ENCODE measurements around the gene TCTN1.
A peak's percentile ranks its signal among the peaks of the same experiment; 100 is the strongest.
"Not testable (repeated sequence)": the region's sequence is repeated elsewhere in the genome, so short reads cannot be mapped to it uniquely, and the experiment has no call there.

TCTN1 gene

DNA sequence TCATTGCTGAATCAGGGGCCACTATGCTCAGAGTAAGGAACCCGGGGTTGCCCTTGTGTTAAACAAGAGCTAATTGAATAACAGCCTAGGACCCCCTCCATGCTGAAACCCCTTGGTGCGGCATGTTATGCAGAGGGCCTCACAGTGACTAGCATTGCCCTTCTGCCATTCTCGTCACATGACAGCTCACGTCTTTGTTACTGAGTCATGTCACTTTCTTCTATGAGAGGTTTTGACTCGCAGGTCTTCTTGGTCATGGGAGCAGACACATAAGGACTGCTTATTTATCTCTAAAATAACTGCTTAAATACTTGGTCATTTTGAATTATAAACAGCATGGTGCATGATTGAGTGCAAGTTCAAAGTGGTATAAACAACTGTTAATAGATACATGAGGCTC, 24.9 kb downstream of the TCTN1 start:
- no peak for DNase-seq (ENCODE audit: low read depth)

DNA sequence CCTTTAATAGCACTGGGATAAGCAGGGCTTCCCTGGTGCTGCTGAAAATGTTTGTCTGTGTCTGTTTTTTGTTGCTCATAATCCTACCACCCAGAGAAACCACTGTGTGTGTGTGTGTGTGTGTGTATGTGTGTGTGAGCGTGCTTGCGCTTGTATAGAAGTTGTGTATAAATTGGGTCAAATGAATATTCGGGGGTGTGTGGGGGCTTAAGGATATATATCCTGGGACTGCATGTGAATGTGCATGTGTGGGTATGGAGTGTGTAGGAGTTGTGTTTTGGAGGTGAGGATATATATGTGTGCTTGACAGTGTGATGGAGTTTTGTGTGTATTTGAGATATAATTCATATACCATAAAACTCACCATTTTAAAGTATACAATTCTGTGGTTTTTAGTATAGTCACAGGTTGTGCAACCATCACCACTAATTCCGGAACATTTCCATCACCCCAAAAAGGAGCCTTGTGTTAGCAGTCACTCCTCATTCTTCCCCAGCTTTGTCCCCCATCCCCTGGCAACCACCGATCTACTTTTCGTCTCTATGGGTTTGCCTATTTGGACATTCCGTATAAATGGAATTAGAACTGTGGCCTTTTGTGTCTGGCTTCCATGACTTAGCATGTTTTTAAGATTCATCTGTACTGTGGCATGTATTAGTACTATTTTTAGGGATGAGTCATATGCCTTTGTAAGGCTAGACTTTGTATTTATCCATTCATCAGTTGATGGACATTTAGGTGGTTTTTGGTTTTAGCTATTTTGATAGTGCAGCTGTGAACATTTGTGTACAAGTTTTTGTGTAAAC, 25.6 kb downstream of the TCTN1 start:
- DNase-seq (ENCODE audit: low read depth), result peak; percentile 20

DNA sequence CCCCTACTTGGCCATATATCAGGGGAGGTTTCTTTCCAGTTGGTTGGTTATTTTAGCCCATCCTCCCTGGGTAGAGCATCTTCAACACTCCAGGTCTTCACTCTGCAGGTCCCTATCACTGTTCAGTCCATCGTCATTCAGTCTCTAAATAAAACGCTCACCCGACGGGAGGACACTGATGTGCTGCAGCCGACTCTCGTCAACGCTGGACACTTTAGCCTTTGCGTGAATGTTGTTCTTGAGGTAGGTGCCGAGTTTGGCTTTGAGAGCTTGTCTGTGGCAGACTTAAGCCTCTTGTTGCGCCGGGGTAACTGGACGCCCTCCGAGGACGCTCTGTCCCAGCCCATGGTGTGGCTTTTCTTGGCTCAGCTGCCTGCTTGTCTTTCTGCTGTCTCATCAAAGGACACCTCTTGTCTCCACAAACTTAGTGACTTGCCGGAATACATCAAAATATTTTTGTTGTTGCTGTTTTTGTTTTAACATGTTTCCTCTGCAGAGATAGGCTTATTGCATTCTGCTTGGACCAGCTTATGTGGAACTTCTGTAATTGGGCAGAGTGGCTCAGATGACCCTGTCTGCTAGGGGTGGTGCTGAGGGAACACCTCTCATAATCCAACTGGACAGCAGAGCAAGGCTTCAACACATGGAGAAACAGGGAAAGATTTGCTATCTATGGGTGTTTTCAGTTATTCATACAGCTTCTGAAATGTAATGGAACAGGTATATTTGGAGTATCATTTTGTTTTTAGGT, 26.5 kb downstream of the TCTN1 start:
- DNase-seq (ENCODE audit: low read depth), result no peak

DNA sequence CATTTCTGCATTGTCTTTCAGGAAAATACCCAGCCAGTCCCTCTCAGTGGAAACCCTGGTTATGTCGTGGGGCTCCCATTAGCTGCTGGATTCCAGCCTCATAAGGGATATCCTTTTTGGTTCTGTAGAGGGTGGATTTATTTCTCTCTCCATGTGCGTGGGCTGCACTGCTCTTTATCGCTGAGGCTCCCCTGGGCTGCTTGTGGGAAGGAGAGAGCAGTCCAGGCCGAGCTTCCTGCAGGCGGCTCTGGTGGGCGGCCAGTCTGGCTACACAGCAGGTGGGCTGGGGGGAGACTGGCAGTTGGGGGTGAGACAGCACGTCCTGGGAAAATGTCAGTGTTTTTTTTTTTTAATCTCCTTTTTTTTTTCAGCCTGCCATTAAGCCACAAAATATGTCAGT, 27.6 kb downstream of the TCTN1 start:
- no peak for DNase-seq (ENCODE audit: low read depth)

DNA sequence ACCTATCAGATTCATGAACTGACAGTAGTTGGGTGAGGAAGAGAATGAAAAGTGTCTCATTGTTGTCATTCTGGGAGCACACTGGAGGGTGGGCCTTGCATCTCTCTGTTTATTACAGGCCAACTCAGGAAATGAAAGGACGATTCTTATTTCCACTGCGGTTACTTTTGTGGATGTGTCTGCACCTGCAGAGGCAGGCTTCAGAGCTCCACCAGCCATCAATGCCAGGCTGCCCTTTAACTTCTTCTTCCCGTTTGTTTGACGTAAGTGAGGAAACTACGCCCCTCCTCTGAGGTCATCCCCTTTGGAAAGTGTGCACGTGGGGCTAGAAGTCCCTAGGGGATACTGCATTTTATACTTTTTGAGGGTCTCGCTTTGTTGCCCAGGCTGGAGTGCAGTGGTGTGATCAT, 33.7 kb downstream of the TCTN1 start:
- no peak for DNase-seq (ENCODE audit: low read depth)

DNA sequence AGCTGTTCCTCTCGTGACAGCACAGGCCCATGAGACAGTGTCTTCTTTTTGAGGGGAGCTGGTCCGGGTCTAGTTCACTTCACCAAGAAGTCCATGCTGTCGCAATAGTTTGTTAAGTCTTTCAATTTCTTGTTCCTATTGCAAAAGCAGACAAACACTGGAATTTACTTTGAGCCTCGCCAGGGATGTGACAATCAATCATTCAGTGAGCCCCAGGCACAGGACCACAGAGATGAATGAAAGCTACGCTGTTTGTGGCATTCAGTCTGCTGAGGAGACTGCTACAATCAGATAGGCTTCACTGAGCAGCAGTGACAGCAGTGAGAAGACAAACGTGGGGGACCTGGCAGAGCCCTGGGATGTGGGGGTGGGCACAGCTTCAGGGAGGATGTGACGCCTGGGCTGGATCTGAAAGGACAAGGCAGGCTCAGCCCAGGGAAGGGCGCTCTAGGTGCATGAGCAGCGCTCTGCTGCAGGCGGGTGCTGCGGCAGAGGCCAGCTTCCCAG, 35.5 kb downstream of the TCTN1 start:
- DNase-seq (ENCODE audit: low read depth), result no peak

DNA sequence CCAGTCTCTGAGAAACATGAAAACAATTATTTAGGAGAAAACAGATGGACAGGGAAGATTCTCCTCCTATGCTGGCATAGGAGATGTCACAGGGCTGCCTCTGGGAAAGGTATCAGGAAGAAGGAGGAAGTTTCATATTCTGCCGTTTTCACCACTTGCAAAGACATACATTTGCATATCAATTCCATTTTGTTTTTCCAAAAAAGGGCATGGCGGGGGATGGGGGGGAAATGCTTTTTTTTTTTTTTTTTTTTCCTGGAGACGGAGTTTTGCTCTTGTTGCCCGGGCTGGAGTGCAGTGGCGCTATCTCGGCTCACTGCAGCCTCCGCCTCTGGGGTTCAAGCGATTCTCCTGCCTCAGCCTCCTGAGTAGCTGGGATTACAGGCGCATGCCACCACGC, 40.3 kb downstream of the TCTN1 start:
- not testable (repeated sequence) for DNase-seq (ENCODE audit: low read depth)

DNA sequence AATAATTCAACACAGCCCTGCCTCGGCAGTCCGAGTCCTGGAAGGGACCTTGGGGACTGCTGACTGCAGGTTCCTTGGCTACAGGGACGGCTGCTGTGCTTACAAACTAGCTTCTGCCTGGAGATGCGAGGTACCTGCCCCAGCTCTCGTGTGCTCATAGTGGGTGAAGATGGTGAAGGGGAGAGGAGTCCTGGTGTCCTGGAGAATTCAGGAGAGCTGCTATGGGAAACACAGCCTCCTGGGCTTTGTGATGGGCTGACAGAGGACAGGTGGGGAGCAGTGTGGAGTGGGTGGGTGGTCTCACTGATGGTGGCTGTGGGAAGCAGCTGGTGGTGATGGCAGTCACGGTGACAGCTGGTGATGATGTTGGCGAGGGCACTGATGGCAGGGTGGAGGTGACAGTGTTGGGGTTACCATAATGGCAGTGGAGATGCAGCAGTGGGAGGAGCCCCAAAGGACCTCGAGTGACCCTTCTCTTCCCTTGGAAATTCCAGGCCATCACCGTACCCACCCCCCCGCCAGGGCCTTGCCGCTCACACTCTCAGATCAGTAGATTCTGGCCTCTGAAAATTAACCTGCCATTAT, 42.2 kb downstream of the TCTN1 start:
- no peak for DNase-seq (ENCODE audit: low read depth)

DNA sequence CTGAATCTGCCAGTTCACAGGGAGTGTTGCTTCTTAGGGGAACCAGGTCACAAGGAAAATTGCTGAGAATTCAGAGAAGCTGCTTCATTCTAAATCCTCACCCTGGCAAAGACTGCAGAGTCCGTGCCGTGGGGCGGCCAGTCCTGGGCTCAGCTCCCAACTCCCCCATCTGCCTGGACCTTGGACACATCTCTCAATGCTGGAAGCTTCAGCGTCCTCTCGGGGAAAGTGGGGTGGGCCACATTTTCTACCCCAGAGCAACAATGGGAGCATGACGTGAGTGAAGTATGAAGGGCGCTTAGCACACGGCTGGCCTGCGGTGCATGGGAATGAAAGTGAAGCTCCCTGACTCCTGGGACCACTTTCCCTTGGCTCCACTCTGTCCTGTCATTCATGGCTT, 43.8 kb downstream of the TCTN1 start:
- no peak for DNase-seq (ENCODE audit: low read depth)

DNA sequence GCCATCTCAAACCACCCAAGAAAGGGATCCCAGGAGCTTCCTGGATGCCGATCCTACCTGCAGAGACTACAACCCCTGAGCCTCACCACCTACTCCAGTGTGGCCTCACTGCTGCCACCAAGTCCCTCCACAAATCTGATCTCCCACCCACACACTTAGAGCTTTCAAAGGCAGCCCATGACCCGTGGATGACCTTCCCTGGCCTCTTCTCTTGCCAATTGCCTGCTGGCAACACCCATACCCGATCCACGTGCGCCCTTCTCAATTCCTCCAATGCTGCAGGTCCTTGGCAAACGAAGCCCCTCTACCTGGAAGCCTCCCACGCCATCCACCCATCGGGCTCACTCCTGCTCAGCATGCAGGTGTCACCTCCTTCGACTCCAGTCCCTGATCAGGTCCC, 44.3 kb downstream of the TCTN1 start:
- no peak for DNase-seq (ENCODE audit: low read depth)

DNA sequence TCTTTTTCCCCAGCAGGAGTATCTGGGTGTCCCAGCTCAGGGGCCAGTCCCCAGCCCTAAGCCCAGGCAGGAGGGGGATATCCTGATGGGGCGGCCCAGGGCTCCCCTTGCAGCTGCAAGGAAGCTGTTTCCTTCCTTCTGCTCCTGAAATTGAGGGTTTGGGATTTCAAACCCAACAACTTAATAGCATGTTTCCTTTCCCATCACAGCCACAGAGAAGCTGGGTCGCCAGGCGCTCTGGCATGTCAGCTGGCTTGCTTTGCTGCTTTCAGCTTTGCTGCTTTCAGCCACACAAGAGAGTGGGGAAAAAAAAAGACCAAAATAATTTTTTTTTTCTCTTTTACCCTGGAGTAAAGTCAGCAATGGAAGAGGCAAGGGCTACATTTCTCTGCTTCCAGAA, 44.9 kb downstream of the TCTN1 start:
- no peak for DNase-seq (ENCODE audit: low read depth)

DNA sequence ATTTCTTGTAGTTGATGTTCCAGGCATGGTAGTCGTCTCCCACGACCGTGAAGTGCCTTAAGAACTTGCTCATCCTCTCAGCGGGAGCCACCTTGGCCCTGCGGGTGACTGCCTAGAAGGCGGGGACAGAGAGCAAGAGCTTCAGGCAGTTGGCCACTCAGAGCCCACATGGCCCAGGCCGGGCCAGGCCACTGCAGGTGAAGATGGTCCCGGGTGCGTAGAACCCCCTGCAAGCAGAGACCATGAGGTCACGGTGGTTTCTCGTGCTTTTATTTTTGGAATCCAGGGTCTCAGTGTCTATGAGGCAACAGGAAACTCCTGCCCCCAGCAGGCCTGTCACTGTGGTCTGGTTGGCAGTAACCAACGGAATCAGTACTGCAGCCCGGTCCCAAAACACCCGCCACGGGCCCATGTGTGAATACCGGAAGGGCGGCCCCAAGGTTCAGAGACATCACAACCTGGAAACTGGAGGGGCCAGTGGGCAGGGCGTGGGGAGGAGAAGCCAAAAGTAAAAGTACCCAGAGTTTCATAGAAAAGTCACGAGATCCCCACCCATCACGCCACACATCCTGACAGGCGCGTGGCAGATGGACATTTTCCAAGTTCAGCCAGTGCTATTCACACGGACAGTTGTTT, 47.5 kb downstream of the TCTN1 start:
- no peak for DNase-seq (ENCODE audit: low read depth)

DNA sequence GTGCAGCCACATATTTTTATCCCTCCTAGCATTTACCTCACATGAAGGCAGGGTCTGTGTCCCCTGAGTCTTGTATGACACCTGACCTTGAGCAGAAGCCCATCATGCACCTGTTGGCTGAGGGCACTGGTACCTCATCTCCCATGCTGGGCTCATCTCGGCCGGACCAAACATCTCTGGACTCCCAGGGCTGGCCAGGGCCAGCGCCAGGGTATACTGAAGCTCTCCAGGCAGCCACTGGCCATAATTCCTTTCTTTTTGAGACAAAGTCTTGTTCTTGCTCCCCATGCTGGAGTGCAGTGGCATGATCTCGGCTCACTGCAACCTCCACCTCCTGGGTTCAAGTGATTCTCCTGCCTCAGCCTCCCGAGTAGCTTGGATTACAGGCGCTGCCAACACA, 53.0 kb downstream of the TCTN1 start:
- DNase-seq (ENCODE audit: low read depth), result no peak

DNA sequence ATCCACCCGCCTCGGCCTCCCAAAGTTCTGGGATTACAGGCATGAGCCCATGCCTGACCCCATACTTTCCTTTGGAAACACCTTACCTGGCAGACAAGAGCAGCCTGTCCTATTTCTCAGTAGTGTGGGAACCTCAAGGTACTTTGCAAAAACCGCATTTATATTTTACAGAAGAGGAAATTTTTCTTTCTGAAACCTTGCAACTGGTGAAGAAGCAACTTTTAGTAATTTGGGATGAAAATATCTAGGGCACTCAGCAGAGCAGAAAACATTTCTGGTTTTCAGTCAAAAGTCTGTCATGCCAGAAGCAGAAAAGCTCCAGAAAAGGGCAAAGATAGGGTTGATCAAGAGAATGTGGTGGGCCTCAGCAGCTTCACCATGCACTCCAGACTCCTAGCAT, 53.7 kb downstream of the TCTN1 start:
- DNase-seq (ENCODE audit: low read depth), result no peak

DNA sequence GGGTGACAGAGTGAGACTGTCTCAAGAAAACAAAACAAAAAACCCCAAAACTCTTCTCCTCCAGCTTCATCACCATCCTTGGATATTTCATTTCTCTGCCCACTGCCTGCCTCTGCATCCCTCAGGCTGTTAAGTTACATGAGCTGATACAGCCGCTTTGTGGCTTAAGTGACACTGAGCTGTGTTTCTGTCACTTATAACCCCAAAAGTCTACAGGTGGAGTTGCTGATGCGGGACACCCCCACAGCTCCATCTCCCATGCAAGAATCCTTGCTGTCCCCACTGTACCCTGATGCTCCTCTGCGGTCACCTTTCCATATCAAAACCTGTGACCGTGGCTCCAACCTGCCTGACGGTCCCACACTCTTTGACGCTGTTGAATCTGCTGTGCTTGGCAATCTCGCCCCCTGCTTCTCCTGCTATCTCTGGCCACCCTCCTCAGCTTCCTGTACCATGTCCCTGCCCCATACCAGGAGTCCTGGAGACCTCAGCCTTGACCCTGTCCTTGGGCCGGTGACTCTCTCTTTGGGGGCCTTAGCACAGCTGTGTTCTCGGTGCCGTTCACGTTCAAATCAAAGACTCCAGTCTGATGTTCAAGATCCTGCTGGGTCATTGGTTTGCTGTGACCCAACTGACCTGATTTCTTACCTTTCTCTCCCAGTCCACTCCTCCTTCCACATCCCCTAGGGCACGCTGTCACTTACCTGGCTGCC, 54.7 kb downstream of the TCTN1 start:
- DNase-seq (ENCODE audit: low read depth), result no peak

DNA sequence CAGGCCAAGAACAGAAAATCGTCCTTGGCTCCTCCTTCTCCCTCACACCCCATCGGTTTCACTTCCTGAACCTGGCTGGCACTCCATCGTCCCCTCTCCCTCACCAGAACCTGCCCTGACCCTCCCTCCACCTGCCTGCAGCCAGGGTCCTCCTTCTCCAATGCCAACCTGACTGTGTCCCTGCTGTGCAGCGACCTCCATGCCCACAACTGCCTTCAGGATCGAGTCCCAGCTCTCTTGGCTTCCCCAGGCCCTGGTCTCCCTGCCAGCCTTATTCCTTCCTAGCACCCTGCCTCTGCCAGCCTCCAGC, 55.2 kb downstream of the TCTN1 start:
- no peak for DNase-seq (ENCODE audit: low read depth)

DNA sequence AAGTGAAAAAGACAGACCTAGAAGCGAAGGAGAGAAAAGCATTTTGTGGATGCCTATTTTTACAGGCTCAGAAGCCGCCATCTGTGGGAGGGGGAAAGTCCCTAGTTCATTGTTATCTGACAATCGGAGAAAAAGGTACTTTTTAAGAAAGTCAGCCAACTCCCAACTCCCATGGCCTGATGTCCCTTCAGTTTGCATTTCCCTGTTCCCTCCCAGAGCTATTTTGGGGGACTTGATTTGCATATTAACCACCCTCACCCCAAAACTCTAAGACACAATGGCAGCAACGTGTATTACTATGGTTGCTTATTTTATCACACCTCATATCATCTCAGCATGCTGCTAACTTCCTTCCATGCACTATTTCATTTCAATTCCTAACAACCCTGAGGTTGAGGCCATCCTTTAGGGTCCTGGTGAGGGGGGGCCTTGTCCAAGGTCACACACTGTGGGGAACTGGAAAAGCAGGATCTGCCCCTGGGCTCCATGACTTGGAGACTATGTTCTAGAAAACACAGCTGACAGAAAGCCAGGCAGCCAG, 56.3 kb downstream of the TCTN1 start:
- DNase-seq (ENCODE audit: low read depth), result no peak

DNA sequence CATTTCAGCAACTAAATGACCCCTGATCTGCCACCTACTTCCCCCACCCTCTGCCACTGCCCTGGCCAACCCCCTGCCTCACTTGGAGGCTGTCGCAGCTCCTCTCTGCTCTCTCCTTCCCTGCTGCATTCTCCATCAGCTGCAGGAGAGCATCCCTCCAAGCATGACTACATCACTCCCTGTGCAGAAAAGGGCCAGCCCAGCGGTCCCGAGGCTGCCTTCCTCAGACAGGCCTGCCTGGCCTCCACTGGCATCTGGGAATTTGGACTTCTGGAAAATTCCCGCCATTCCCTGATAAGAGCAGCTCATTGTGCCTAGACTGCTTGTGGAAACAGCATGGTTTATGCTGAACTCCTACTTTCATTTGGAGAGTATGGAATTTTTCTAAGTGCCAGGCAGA, 62.2 kb downstream of the TCTN1 start:
- DNase-seq (ENCODE audit: low read depth), result no peak

DNA sequence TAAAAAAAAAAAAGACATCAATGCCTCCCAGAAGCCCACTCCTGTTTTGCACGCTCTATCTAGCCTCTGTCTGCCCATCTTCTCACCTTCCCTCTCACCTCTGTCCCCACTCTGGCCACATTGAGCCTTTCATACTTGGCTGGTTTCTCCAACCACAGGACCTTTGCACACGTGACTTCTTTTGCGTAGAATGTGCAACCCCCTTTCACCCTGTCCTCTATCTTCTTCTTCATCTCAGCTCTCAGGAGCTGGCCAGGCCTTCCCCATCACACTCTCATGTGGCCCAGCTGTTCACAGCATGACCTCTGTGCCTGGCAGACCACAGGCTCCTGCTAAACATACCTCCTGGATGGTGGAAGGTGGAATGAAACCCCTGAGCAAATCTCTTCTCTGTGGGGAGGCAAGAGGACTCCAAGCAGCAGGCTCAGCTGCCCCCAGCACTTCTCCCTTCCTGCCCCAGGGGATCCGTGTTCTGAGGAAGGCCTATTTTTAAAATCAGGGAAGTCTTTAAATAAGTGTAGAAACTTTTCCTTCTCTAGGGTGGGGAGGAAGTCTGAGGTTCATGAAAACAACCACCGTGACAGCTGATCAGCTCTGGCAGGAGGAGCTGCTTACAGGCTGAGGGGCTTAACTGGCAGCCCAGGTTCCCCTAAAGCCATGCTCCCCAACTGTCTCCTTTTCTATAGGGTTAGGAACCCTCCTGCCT, 63.4 kb downstream of the TCTN1 start:
- DNase-seq (ENCODE audit: low read depth), result no peak

DNA sequence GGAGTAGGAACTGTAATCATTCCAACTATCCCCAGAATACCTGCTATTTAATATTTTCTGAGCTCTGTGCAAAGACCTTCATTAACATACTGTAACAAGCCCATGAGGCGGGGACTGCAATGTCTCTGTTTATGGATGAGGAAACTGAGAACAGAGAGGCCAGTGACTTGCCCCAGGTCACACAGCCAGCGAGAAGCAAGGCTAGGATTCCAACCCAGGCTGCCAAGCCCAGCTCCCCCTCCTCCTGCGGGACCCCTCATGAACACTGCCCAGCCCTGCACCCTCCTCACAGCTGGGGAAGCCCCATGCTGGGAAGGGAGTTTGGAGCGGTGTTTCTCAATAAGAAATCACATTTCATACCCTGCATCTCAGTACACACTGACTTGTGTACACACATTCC, 64.1 kb downstream of the TCTN1 start:
- DNase-seq (ENCODE audit: low read depth), result no peak

DNA sequence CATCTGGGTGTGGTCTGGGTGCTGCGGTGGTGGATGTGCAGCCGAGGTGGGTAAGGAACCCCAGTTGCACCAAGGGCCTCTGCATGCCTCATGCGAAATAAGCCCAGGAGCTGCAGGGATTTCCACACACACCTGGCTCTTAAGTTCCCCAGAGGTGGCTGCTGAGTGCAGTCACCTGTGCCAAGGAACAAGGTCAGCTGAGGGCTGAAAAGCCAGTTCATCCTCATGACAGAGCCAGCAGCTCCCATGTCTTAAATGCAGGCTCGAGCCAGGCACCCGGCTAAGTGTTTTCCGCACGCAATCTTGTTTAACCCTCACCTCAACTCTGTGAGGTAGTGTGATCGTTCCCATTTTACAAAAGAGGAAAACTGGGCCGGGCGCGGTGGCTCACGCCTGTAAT, 65.3 kb downstream of the TCTN1 start:
- DNase-seq (ENCODE audit: low read depth), result no peak

Data from fibroblast of the conjunctiva (primary cell).